HepG2 (cell line): Measurements from ENCODE around the gene ARMH1. TPM values are rescaled to one million over a fixed set of nuclear protein-coding genes. Genes with fewer than 3 reads are reported as not detected.

Source experiments
- DMAP1 ChIP-seq: IDR thresholded peaks from 2 replicates; pipeline ENCODE4 v1.6.1; 2016
- NR2C2 ChIP-seq: sonication (generic); formaldehyde crosslinking; IDR thresholded peaks from 2 replicates; pipeline ENCODE4 v1.4.0; 2020; ENCODE audit warnings: missing genetic modification reagents, mild to moderate bottlenecking, moderate library complexity, borderline replicate concordance
- RAD21 ChIP-seq: fragments of 450-650 bp; formaldehyde crosslinking; IDR thresholded peaks from 2 replicates; pipeline ENCODE4 v1.5.0; 2020; ENCODE audit warnings: mild to moderate bottlenecking
- TAF1 ChIP-seq: sonication (generic); formaldehyde crosslinking; IDR thresholded peaks from 2 replicates; pipeline ENCODE4 v1.4.0; 2020; ENCODE audit warnings: missing genetic modification reagents
- ZNF33B ChIP-seq: sonication (generic); formaldehyde crosslinking; IDR thresholded peaks from 2 replicates; pipeline ENCODE4 v1.5.1; 2020; ENCODE audit warnings: mild to moderate bottlenecking, missing genetic modification reagents
- polyA plus RNA-seq, 8 experiments: library from polyadenylated mRNA; depleted of rRNA in 3 of 8; stranded (reverse) in 7 of 8; unstranded in 1 of 8; fragments of >200 nt; fragmentation: Illumina TruSeq in 4 of 8; extraction: Trizol in 4 of 8; gene quantifications; 2 replicates each; pipeline versions ENCODE4 v1.2.1 to v1.2.3, GENCODE V29; 2011 to 2016; ENCODE audit warnings: low read depth in 4 of 8, missing spikeins in 1 of 8, mixed read lengths in 1 of 8; ENCODE audit not compliant: insufficient read depth in 1 of 8
- total RNA-seq, 5 experiments: library from RNA; depleted of rRNA; stranded (reverse); fragments of >200 nt; fragmentation: Illumina TruSeq; extraction: Trizol; gene quantifications; 2 replicates each; pipeline ENCODE4 v1.2.3, GENCODE V29; 2016; ENCODE audit warnings: low read depth in 1 of 5
- TF ChIP-seq, protein P1 (sequence below): IDR thresholded peaks from 2 replicates; pipeline ENCODE4 v1.6.1; 2016; ENCODE audit warnings: low read depth, missing genetic modification reagents, missing compliant biosample characterization
- TF ChIP-seq, protein P2 (sequence below): sonication (generic); formaldehyde crosslinking; IDR thresholded peaks from 2 replicates; pipeline ENCODE4 v1.4.0; 2020; ENCODE audit warnings: missing genetic modification reagents, borderline replicate concordance
- TF ChIP-seq, protein P3 (sequence below): sonication (generic); formaldehyde crosslinking; IDR thresholded peaks from 2 replicates; pipeline ENCODE4 v1.4.0; 2020; ENCODE audit warnings: missing genetic modification reagents, borderline replicate concordance
- TF ChIP-seq, protein P4 (sequence below): sonication (generic); formaldehyde crosslinking; IDR thresholded peaks from 2 replicates; pipeline ENCODE4 v1.5.1; 2020; ENCODE audit warnings: mild to moderate bottlenecking, missing genetic modification reagents, borderline replicate concordance

The ARMH1 gene
- total and polyA plus RNA-seq, 2 of the 13 experiments (the other 11 are each of a cell fraction or from before 2014, with no cell fraction given) = 0.69 TPM; not detected in 1

DNA sequence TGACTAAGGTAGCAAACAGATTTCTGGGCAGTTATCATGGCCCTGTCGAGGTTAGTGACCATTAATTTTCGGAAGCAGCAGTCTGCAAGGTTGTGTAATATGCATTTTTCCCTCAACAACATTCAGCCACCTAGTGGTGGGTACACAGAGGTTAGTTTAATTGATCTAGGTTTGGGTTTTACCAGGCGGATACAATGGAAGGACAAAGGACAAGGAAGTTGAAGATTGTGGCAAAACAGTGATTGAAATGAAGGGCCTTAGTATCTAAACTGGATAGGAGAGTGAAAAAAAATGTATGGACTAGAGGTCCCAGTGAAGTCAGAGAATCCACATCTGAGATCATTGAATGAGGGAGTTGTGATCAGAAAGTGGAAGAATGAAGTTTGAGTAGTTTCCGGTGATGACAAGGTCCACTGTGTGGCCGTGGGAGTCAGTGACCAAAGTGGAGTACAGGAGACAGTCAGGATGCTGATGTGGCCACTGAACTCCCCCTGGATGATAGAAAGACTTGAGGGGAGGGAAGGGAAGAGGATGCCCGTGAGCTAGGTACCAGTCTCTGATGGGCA is 2.8 kb downstream of the ARMH1 start (continued):
- TF ChIP-seq, protein P1, sequence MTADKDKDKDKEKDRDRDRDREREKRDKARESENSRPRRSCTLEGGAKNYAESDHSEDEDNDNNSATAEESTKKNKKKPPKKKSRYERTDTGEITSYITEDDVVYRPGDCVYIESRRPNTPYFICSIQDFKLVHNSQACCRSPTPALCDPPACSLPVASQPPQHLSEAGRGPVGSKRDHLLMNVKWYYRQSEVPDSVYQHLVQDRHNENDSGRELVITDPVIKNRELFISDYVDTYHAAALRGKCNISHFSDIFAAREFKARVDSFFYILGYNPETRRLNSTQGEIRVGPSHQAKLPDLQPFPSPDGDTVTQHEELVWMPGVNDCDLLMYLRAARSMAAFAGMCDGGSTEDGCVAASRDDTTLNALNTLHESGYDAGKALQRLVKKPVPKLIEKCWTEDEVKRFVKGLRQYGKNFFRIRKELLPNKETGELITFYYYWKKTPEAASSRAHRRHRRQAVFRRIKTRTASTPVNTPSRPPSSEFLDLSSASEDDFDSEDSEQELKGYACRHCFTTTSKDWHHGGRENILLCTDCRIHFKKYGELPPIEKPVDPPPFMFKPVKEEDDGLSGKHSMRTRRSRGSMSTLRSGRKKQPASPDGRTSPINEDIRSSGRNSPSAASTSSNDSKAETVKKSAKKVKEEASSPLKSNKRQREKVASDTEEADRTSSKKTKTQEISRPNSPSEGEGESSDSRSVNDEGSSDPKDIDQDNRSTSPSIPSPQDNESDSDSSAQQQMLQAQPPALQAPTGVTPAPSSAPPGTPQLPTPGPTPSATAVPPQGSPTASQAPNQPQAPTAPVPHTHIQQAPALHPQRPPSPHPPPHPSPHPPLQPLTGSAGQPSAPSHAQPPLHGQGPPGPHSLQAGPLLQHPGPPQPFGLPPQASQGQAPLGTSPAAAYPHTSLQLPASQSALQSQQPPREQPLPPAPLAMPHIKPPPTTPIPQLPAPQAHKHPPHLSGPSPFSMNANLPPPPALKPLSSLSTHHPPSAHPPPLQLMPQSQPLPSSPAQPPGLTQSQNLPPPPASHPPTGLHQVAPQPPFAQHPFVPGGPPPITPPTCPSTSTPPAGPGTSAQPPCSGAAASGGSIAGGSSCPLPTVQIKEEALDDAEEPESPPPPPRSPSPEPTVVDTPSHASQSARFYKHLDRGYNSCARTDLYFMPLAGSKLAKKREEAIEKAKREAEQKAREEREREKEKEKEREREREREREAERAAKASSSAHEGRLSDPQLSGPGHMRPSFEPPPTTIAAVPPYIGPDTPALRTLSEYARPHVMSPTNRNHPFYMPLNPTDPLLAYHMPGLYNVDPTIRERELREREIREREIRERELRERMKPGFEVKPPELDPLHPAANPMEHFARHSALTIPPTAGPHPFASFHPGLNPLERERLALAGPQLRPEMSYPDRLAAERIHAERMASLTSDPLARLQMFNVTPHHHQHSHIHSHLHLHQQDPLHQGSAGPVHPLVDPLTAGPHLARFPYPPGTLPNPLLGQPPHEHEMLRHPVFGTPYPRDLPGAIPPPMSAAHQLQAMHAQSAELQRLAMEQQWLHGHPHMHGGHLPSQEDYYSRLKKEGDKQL (CRISPR knock-in tag) = no peak
- TF ChIP-seq, protein P2, sequence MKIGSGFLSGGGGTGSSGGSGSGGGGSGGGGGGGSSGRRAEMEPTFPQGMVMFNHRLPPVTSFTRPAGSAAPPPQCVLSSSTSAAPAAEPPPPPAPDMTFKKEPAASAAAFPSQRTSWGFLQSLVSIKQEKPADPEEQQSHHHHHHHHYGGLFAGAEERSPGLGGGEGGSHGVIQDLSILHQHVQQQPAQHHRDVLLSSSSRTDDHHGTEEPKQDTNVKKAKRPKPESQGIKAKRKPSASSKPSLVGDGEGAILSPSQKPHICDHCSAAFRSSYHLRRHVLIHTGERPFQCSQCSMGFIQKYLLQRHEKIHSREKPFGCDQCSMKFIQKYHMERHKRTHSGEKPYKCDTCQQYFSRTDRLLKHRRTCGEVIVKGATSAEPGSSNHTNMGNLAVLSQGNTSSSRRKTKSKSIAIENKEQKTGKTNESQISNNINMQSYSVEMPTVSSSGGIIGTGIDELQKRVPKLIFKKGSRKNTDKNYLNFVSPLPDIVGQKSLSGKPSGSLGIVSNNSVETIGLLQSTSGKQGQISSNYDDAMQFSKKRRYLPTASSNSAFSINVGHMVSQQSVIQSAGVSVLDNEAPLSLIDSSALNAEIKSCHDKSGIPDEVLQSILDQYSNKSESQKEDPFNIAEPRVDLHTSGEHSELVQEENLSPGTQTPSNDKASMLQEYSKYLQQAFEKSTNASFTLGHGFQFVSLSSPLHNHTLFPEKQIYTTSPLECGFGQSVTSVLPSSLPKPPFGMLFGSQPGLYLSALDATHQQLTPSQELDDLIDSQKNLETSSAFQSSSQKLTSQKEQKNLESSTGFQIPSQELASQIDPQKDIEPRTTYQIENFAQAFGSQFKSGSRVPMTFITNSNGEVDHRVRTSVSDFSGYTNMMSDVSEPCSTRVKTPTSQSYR (CRISPR knock-in tag) = no peak
- TF ChIP-seq RAD21 (CRISPR knock-in tag) (peak; percentile 41; the same call in 1 of the 2 replicates), DMAP1 (CRISPR knock-in tag) (no peak), TAF1 (CRISPR knock-in tag) (no peak), ZNF33B (no peak), NR2C2 (CRISPR knock-in tag) (no peak)
- TF ChIP-seq, protein P3, sequence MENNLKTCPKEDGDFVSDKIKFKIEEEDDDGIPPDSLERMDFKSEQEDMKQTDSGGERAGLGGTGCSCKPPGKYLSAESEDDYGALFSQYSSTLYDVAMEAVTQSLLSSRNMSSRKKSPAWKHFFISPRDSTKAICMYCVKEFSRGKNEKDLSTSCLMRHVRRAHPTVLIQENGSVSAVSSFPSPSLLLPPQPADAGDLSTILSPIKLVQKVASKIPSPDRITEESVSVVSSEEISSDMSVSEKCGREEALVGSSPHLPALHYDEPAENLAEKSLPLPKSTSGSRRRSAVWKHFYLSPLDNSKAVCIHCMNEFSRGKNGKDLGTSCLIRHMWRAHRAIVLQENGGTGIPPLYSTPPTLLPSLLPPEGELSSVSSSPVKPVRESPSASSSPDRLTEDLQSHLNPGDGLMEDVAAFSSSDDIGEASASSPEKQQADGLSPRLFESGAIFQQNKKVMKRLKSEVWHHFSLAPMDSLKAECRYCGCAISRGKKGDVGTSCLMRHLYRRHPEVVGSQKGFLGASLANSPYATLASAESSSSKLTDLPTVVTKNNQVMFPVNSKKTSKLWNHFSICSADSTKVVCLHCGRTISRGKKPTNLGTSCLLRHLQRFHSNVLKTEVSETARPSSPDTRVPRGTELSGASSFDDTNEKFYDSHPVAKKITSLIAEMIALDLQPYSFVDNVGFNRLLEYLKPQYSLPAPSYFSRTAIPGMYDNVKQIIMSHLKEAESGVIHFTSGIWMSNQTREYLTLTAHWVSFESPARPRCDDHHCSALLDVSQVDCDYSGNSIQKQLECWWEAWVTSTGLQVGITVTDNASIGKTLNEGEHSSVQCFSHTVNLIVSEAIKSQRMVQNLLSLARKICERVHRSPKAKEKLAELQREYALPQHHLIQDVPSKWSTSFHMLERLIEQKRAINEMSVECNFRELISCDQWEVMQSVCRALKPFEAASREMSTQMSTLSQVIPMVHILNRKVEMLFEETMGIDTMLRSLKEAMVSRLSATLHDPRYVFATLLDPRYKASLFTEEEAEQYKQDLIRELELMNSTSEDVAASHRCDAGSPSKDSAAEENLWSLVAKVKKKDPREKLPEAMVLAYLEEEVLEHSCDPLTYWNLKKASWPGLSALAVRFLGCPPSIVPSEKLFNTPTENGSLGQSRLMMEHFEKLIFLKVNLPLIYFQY (CRISPR knock-in tag) = no peak
- TF ChIP-seq, protein P4, sequence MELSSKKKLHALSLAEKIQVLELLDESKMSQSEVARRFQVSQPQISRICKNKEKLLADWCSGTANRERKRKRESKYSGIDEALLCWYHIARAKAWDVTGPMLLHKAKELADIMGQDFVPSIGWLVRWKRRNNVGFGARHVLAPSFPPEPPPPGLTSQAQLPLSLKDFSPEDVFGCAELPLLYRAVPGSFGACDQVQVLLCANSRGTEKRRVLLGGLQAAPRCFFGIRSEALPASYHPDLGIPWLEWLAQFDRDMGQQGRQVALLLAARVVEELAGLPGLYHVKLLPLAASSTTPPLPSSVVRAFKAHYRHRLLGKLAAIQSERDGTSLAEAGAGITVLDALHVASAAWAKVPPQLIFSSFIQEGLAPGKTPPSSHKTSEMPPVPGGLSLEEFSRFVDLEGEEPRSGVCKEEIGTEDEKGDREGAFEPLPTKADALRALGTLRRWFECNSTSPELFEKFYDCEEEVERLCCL (CRISPR knock-in tag) = no peak
